Measurements from ENCODE around the gene OR9G4. TPM values are rescaled to one million over a fixed set of nuclear protein-coding genes. Genes with fewer than 3 reads are reported as not detected.

The OR9G4 gene
- total RNA-seq, 1 donor from 2014 or later: not detected

GRCh38 chr11:56705784-56706396 is 42.6 kb downstream of the OR9G4 start:
- Mint-ChIP-seq H3K27me3 (ENCODE audit: insufficient read depth, low read depth) (no peaks in the 10 kb centered on the region), H3K36me3 (no peaks in the 10 kb centered on the region), H3K4me1 (no peaks in the 10 kb centered on the region), H3K4me3 (no peak overlapping the region), H3K27ac (no peak overlapping the region), H3K9me3 (no peaks in the 10 kb centered on the region)
- no peak overlapping the region for H3K4me2 ChIP-seq
- H3K4me3 ChIP-seq: no peak overlapping the region
- H3K79me2 ChIP-seq (ENCODE audit: low read depth): no peaks in the 10 kb centered on the region
- H3F3A ChIP-seq (ENCODE audit: low read depth): no peaks in the 10 kb centered on the region
- no peaks in the 10 kb centered on the region for H3K9me3 ChIP-seq (ENCODE audit: low read depth)
- no peak overlapping the region for H3K9ac ChIP-seq
- DNase-seq (ENCODE audit: low spot score): no peak
- H3K36me3 ChIP-seq: no peaks in the 10 kb centered on the region
- no peaks in the 10 kb centered on the region for H3K4me1 ChIP-seq
- H3K27me3 ChIP-seq: no peaks in the 10 kb centered on the region
- TF ChIP-seq CTCF (IDR thresholded peaks at IDR 0.05): no peak
- TF ChIP-seq EZH2 (IDR thresholded peaks at IDR 0.05): no peak
- TF ChIP-seq EZH2phosphoT487 (IDR thresholded peaks at IDR 0.05): no peak
- H2AFZ ChIP-seq (replicated peaks): no peak overlapping the region
- no peak overlapping the region for H3K27ac ChIP-seq
- no peaks in the 10 kb centered on the region for H4K20me1 ChIP-seq (ENCODE audit: low read depth)

- Histone ChIP-seq H3K4me2 (no peak overlapping the region), H3K4me3 (no peak overlapping the region), H3K79me2 (ENCODE audit: low read depth) (no peaks in the 10 kb centered on the region), H2AFZ (replicated peaks) (no peak overlapping the region), H3K4me1 (no peaks in the 10 kb centered on the region), H3F3A (ENCODE audit: low read depth) (no peaks in the 10 kb centered on the region), H3K9ac (no peak overlapping the region), H3K36me3 (no peaks in the 10 kb centered on the region), H4K20me1 (ENCODE audit: low read depth) (no peaks in the 10 kb centered on the region), H3K27me3 (no peaks in the 10 kb centered on the region), H3K9me3 (ENCODE audit: low read depth) (no peaks in the 10 kb centered on the region), H3K27ac (no peak overlapping the region)
- Mint-ChIP-seq H3K36me3 (no peaks in the 10 kb centered on the region), H3K27ac (no peak overlapping the region), H3K9me3 (no peaks in the 10 kb centered on the region), H3K27me3 (ENCODE audit: insufficient read depth, low read depth) (no peaks in the 10 kb centered on the region), H3K4me1 (no peaks in the 10 kb centered on the region), H3K4me3 (no peak overlapping the region)
- no peak for TF ChIP-seq CTCF (IDR thresholded peaks at IDR 0.05)
- TF ChIP-seq EZH2 (IDR thresholded peaks at IDR 0.05): no peak
- TF ChIP-seq EZH2phosphoT487 (IDR thresholded peaks at IDR 0.05): no peak
- DNase-seq (ENCODE audit: low spot score): no peak
Measured at GRCh38 chr11:56700914-56701485, 47.5 kb downstream of the OR9G4 start.

GRCh38 chr11:56700242-56700913 is 48.1 kb downstream of the OR9G4 start:
- DNase-seq (ENCODE audit: low spot score): no peak
- H3K4me3 ChIP-seq: no peak overlapping the region
- no peaks in the 10 kb centered on the region for H3K27me3 ChIP-seq
- H3K36me3 ChIP-seq: no peaks in the 10 kb centered on the region
- H3K9ac ChIP-seq: no peak overlapping the region
- no peaks in the 10 kb centered on the region for H3K36me3 Mint-ChIP-seq
- no peaks in the 10 kb centered on the region for H3K4me1 ChIP-seq
- H3K4me1 Mint-ChIP-seq: no peaks in the 10 kb centered on the region
- H3K4me2 ChIP-seq: no peak overlapping the region
- TF ChIP-seq CTCF (IDR thresholded peaks at IDR 0.05): no peak
- TF ChIP-seq EZH2 (IDR thresholded peaks at IDR 0.05): no peak
- TF ChIP-seq EZH2phosphoT487 (IDR thresholded peaks at IDR 0.05): no peak
- no peak overlapping the region for H3K27ac Mint-ChIP-seq
- no peaks in the 10 kb centered on the region for H4K20me1 ChIP-seq (ENCODE audit: low read depth)
- H3K9me3 ChIP-seq (ENCODE audit: low read depth): no peaks in the 10 kb centered on the region
- H3K4me3 Mint-ChIP-seq: no peak overlapping the region
- no peaks in the 10 kb centered on the region for H3F3A ChIP-seq (ENCODE audit: low read depth)
- H3K27me3 Mint-ChIP-seq (ENCODE audit: insufficient read depth, low read depth): no peaks in the 10 kb centered on the region
- H3K27ac ChIP-seq: no peak overlapping the region
- no peaks in the 10 kb centered on the region for H3K9me3 Mint-ChIP-seq
- no peak overlapping the region for H2AFZ ChIP-seq (replicated peaks)
- no peaks in the 10 kb centered on the region for H3K79me2 ChIP-seq (ENCODE audit: low read depth)

Measured in neural progenitor cell (in vitro differentiated cells).